ENCODE results near the gene NOVA1.

NOVA1 gene

DNA sequence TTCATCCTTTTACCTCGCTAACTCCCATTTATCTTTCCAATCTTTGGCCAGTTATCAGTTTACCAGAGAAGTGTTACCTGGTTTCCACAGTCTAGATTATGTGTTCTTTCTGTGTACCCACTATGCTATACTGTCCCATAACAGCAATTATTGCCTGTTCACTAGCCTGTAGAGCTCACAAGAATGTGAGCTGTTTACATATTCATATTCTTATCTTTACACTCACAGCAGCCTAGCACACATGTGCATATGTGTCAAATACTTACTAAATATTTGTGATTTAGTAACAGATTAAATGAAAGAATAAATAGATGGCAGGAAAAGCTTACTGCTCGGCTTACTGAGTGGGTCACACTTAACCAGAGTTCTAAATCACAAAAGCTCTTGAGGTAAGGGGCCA, 97.8 kb downstream of the NOVA1 start:
- no peak for DNase-seq (ENCODE audit: low spot score)

GRCh38 chr14:26499546-26499945, 98.3 kb downstream of the NOVA1 start:
- TF ChIP-seq, protein P1, sequence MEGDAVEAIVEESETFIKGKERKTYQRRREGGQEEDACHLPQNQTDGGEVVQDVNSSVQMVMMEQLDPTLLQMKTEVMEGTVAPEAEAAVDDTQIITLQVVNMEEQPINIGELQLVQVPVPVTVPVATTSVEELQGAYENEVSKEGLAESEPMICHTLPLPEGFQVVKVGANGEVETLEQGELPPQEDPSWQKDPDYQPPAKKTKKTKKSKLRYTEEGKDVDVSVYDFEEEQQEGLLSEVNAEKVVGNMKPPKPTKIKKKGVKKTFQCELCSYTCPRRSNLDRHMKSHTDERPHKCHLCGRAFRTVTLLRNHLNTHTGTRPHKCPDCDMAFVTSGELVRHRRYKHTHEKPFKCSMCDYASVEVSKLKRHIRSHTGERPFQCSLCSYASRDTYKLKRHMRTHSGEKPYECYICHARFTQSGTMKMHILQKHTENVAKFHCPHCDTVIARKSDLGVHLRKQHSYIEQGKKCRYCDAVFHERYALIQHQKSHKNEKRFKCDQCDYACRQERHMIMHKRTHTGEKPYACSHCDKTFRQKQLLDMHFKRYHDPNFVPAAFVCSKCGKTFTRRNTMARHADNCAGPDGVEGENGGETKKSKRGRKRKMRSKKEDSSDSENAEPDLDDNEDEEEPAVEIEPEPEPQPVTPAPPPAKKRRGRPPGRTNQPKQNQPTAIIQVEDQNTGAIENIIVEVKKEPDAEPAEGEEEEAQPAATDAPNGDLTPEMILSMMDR (IDR thresholded peaks at IDR 0.05): no peak
- H3K4me3 ChIP-seq: no peak overlapping the region
- H3K27ac ChIP-seq: no peak overlapping the region
- DNase-seq (ENCODE audit: low spot score): no peak

More for the DNA sequence above, 97.8 kb downstream of the NOVA1 start:
- no peak overlapping the region for H3K27ac ChIP-seq
- TF ChIP-seq, protein P1 (IDR thresholded peaks at IDR 0.05): no peak
- no peak overlapping the region for H3K4me3 ChIP-seq

DNA sequence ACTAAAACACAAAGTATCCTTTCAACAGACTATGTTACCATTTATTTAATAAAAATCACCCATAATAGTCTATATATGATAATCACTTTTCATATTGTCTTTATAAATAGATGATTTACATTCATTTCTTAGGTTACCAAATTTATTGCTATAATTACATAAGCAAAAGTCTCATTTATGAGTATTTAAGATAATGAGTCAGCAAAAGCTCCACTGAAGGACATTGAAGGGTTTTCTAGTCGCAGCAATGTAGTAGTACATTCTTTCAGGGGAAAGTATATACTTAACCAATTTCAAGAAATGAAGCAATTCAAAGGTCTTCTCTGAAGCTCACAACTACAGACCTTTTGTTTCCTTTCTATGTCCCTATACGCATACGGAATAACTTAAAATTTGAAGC, 110.9 kb downstream of the NOVA1 start:
- Histone ChIP-seq H3K4me3 (no peak overlapping the region), H3K27ac (no peak overlapping the region)
- TF ChIP-seq, protein P1 (IDR thresholded peaks at IDR 0.05): no peak
- no peak for DNase-seq (ENCODE audit: low spot score)

DNA sequence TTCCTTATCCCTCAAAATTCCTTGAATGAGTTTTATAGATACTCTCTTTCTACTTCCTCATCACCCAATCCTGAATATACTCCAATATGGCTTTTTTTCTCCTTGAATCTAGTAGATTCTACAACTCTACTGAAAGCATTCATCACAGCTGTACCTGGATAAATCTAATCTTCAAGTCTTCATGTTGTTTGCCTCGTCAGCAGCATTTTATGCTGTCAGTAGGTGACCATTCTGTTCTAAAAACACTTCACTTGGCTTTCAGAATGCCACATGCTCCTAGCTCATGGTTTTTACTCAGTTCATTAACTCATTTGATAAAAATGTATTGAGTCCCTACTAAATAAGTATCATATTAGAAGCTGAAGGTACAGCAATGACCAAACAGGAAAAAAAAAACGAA, 113.3 kb downstream of the NOVA1 start:
- TF ChIP-seq, protein P1 (IDR thresholded peaks at IDR 0.05): no peak
- H3K4me3 ChIP-seq: no peak overlapping the region
- no peak for DNase-seq (ENCODE audit: low spot score)
- no peak overlapping the region for H3K27ac ChIP-seq

DNA sequence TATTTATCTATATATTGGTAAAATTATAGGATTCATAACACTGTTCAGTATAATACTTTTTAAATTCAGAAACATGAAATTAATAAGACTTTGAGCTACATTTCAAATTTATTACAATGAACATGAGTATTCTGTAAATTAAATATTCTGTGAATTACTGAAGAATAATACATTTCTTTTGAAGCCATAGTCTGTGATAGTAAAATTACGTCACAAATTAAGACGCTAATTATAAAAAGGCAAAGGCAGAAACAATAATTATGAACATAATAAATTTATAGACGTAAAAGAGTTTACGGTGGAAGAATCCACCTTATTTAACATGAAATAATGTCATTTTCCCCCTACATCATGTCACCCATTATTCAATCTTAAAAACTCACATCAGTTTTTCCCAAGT, 118.9 kb downstream of the NOVA1 start:
- no peak overlapping the region for H3K27ac ChIP-seq
- DNase-seq (ENCODE audit: low spot score): no peak
- TF ChIP-seq, protein P1 (IDR thresholded peaks at IDR 0.05): no peak
- H3K4me3 ChIP-seq: no peak overlapping the region

DNA sequence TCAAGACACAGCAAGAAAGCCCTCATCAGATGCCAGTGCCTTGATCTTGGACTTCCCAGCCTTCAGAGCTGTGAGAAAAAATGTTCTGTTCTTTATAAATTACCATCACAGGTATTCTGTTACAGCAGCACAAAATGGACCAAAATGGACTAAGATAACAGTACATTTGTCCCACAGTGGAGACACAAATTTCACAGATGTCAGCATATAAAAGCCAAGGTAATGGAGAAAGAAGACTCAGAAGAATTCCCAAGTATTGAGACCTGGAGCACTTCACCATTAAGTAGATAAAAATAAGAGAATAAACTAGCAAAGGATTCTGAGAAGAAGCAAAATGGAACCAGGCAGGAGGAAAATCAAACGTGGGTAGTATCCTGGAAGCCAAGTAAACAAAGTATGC, 131.0 kb downstream of the NOVA1 start:
- Histone ChIP-seq H3K4me3 (no peak overlapping the region), H3K27ac (no peak overlapping the region)
- no peak for DNase-seq (ENCODE audit: low spot score)
- TF ChIP-seq, protein P1 (IDR thresholded peaks at IDR 0.05): no peak

- TF ChIP-seq, protein P1 (IDR thresholded peaks at IDR 0.05): no peak
- Histone ChIP-seq H3K27ac (no peak overlapping the region), H3K4me3 (no peak overlapping the region)
- DNase-seq (ENCODE audit: low spot score): no peak
Measured at GRCh38 chr14:26463136-26463535, 134.7 kb downstream of the NOVA1 start.

Measured in coronary artery (tissue), 2 donors.